H1 (cell line): ENCODE data around the gene RFLNA. TPM values are rescaled to one million over a fixed set of nuclear protein-coding genes. Genes with fewer than 3 reads are reported as not detected.

Experiments used
- CTCF ChIA-PET: fragments of 300-600 bp; sonication (Branson Sonifier 250); formaldehyde crosslinking; loops from one replicate; lab custom pipeline; 2021; ENCODE audit not compliant: partially characterized antibody; lab: Charles Lee
- POLR2A ChIA-PET: fragments of 300-600 bp; sonication (Branson Sonifier 250); formaldehyde crosslinking; loops from one replicate; lab custom pipeline; 2021; ENCODE audit warnings: inconsistent platforms; ENCODE audit not compliant: partially characterized antibody; lab: Charles Lee
- DNase-seq, 2 experiments: peaks; one replicate each; pipeline versions ENCODE4 v3.0.0 to v3.0.0-alpha.2; 2010 to 2022; ENCODE audit warnings: low spot score in 2 of 2, low read depth in 1 of 2, mixed read lengths in 1 of 2
- FAIRE-seq: peaks from 2 replicates; lab custom pipeline; 2011; peaks lifted over from hg19 to GRCh38; lab: Jason Lieb, UNC
- H2AFZ ChIP-seq: 2 replicates; pipeline ENCODE4 v1.8.1; 2012; ENCODE audit warnings: low read length, inconsistent platforms
- H2AK5ac ChIP-seq: 2 replicates; pipeline ENCODE4 v1.6.1; 2013; ENCODE audit warnings: low read depth, low read length
- H2BK120ac ChIP-seq: replicated peaks from 2 replicates; pipeline ENCODE3; 2013; ENCODE audit warnings: low read depth, low read length, inconsistent platforms
- H2BK12ac ChIP-seq: 2 replicates; pipeline ENCODE4 v1.6.1; 2013; ENCODE audit warnings: low read depth, low read length
- H2BK15ac ChIP-seq: 2 replicates; pipeline ENCODE4 v1.6.1; 2013; ENCODE audit warnings: low read length
- H2BK20ac ChIP-seq: 2 replicates; pipeline ENCODE4 v1.6.1; 2013; ENCODE audit warnings: low read length
- H2BK5ac ChIP-seq: 2 replicates; pipeline ENCODE4 v1.6.1; 2013; ENCODE audit warnings: low read depth, low read length
- H3K14ac ChIP-seq: 2 replicates; pipeline ENCODE4 v1.6.1; 2013; ENCODE audit warnings: inconsistent platforms; ENCODE audit not compliant: insufficient read length
- H3K18ac ChIP-seq: 2 replicates; pipeline ENCODE4 v1.6.1; 2013; ENCODE audit warnings: low read length; ENCODE audit errors: extremely low read depth
- H3K23ac ChIP-seq: 2 replicates; pipeline ENCODE4 v1.6.1; 2013; ENCODE audit warnings: inconsistent platforms; ENCODE audit not compliant: insufficient read length
- H3K23me2 ChIP-seq: 2 replicates; pipeline ENCODE4 v1.6.1; 2013; ENCODE audit warnings: low read depth, low read length
- H3K27ac ChIP-seq: 2 replicates; pipeline ENCODE4 v1.6.1; 2011; ENCODE audit warnings: low read depth, low read length, inconsistent platforms
- H3K27me3 ChIP-seq, 4 experiments: replicated peaks in 1 of 4; 1 replicate in 1 of 4; 2 replicates in 3 of 4; pipeline versions ENCODE4 v1.6.1 to v1.8.1; 2011 to 2013; ENCODE audit warnings: low read length in 3 of 4, mild to moderate bottlenecking in 3 of 4, inconsistent platforms in 2 of 4, mixed read lengths in 2 of 4, moderate library complexity in 1 of 4; ENCODE audit not compliant: control insufficient read depth in 3 of 4, insufficient read depth in 3 of 4; ENCODE audit errors: extremely low read depth in 1 of 4
- H3K36me3 ChIP-seq, 4 experiments: 2 replicates each; pipeline versions ENCODE4 v1.6.1 to v1.8.1; 2011 to 2013; ENCODE audit warnings: mild to moderate bottlenecking in 4 of 4, low read length in 3 of 4, moderate library complexity in 2 of 4, control low read depth in 1 of 4, inconsistent platforms in 1 of 4; ENCODE audit not compliant: insufficient read depth in 4 of 4, control insufficient read depth in 2 of 4
- H3K4ac ChIP-seq: replicated peaks from 2 replicates; pipeline ENCODE3; 2013; ENCODE audit warnings: low read length, low read depth, mixed read lengths, inconsistent platforms; ENCODE audit not compliant: insufficient read length
- H3K4me1 ChIP-seq, 4 experiments: replicated peaks in 1 of 4; 1 replicate in 1 of 4; 2 replicates in 3 of 4; pipeline versions ENCODE4 v1.6.1 to v1.8.1; 2011 to 2013; ENCODE audit warnings: low read length in 3 of 4, inconsistent platforms in 2 of 4, mixed read lengths in 1 of 4; ENCODE audit not compliant: insufficient read depth in 4 of 4, control insufficient read depth in 3 of 4
- H3K4me2 ChIP-seq, 2 experiments: 2 replicates each; pipeline versions ENCODE4 v1.6.1 to v1.8.1; 2011 to 2013; ENCODE audit warnings: low read depth in 2 of 2, low read length in 2 of 2, control low read depth in 1 of 2, inconsistent platforms in 1 of 2, mild to moderate bottlenecking in 1 of 2; ENCODE audit not compliant: insufficient read depth in 1 of 2
- H3K4me3 ChIP-seq, 4 experiments: fragments of 200-600, 300-600 bp in 1 of 4; sonication (generic), shearing (Covaris generic), sonication (Bioruptor Twin) in 1 of 4; 2 replicates each; pipeline versions ENCODE4 v1.5.1 to v1.8.1; 2011 to 2016; ENCODE audit warnings: low read length in 4 of 4, low read depth in 3 of 4, control low read depth in 2 of 4, inconsistent platforms in 2 of 4, mild to moderate bottlenecking in 2 of 4, mixed read lengths in 1 of 4, moderate library complexity in 1 of 4; ENCODE audit not compliant: insufficient read depth in 2 of 4; ENCODE audit errors: extremely low read depth in 1 of 4
- H3K56ac ChIP-seq: replicated peaks from 2 replicates; pipeline ENCODE3; 2013; ENCODE audit warnings: low read depth, mild to moderate bottlenecking, mixed read lengths, low read length, inconsistent platforms; ENCODE audit not compliant: insufficient read length
- H3K79me1 ChIP-seq: 2 replicates; pipeline ENCODE4 v1.6.1; 2013; ENCODE audit warnings: low read depth, low read length, control low read depth
- H3K79me2 ChIP-seq, 2 experiments: 2 replicates each; pipeline versions ENCODE4 v1.6.1 to v1.8.1; 2012 to 2013; ENCODE audit warnings: low read length in 2 of 2, mild to moderate bottlenecking in 2 of 2, inconsistent platforms in 1 of 2; ENCODE audit not compliant: insufficient read depth in 2 of 2, control insufficient read depth in 1 of 2
- H3K9ac ChIP-seq, 4 experiments: replicated peaks in 1 of 4; 1 replicate in 1 of 4; 2 replicates in 3 of 4; pipeline versions ENCODE4 v1.6.1 to v1.8.1; 2011 to 2013; ENCODE audit warnings: low read depth in 3 of 4, low read length in 3 of 4, control low read depth in 2 of 4, mild to moderate bottlenecking in 2 of 4, moderate library complexity in 2 of 4, inconsistent platforms in 1 of 4; ENCODE audit errors: extremely low read depth in 1 of 4
- H3K9me3 ChIP-seq, 2 experiments: 2 replicates each; pipeline versions ENCODE4 v1.6.1 to v1.8.1; 2012 to 2013; ENCODE audit warnings: mild to moderate bottlenecking in 2 of 2, moderate library complexity in 2 of 2, control low read depth in 1 of 2, inconsistent platforms in 1 of 2, low read depth in 1 of 2, low read length in 1 of 2, mixed read lengths in 1 of 2; ENCODE audit not compliant: insufficient read depth in 2 of 2
- H4K20me1 ChIP-seq, 2 experiments: replicated peaks in 1 of 2; 2 replicates each; pipeline versions ENCODE3 to v1.8.1; 2011 to 2013; ENCODE audit warnings: inconsistent platforms in 2 of 2, low read length in 2 of 2, mild to moderate bottlenecking in 1 of 2; ENCODE audit not compliant: insufficient read depth in 2 of 2, control insufficient read depth in 1 of 2
- H4K5ac ChIP-seq: 2 replicates; pipeline ENCODE4 v1.6.1; 2013; ENCODE audit warnings: low read length, low read depth, mixed read lengths, inconsistent platforms; ENCODE audit not compliant: insufficient read length
- H4K8ac ChIP-seq: 2 replicates; pipeline ENCODE4 v1.8.0; 2013; ENCODE audit warnings: mild to moderate bottlenecking, moderate library complexity, low read length, inconsistent platforms; ENCODE audit not compliant: insufficient read depth; ENCODE audit errors: extremely low read depth
- H4K91ac ChIP-seq: replicated peaks from 2 replicates; pipeline ENCODE3; 2013; ENCODE audit warnings: low read length, mixed read lengths, inconsistent platforms; ENCODE audit not compliant: insufficient read length
- BACH1 ChIP-seq: IDR thresholded peaks from 2 replicates; pipeline ENCODE4 v1.6.1; 2012; ENCODE audit warnings: low read length, improper control_type of control experiment
- CHD2 ChIP-seq: IDR thresholded peaks from 2 replicates; pipeline ENCODE4 v1.6.1; 2012; ENCODE audit warnings: low read length, improper control_type of control experiment
- JUND ChIP-seq: IDR thresholded peaks from 2 replicates; pipeline ENCODE4 v1.6.1; 2011; ENCODE audit warnings: mild to moderate bottlenecking, improper control_type of control experiment, low read length
- MAFK ChIP-seq: IDR thresholded peaks from 2 replicates; pipeline ENCODE4 v1.6.1; 2012; ENCODE audit warnings: low read depth, mild to moderate bottlenecking, improper control_type of control experiment, low read length
- PHF8 ChIP-seq: fragments of 200-600 bp; sonication (generic); conservative IDR thresholded peaks from 2 replicates; pipeline ENCODE4 v1.7.1; 2012; ENCODE audit warnings: low read depth, mild to moderate bottlenecking, inconsistent platforms, low read length, moderate library complexity
- POLR2A ChIP-seq, 2 experiments: IDR thresholded peaks; 1 replicate in 1 of 2; 2 replicates in 1 of 2; pipeline ENCODE4 v1.6.1; 2011; ENCODE audit warnings: low read depth in 2 of 2, low read length in 2 of 2, mild to moderate bottlenecking in 2 of 2; ENCODE audit errors: control extremely low read depth in 1 of 2
- RFX5 ChIP-seq: IDR thresholded peaks from 2 replicates; pipeline ENCODE4 v1.6.1; 2011; ENCODE audit warnings: low read depth, low read length, improper control_type of control experiment, borderline replicate concordance
- SIRT6 ChIP-seq: IDR thresholded peaks from one replicate; pipeline ENCODE4 v1.7.1; 2012; ENCODE audit warnings: low read length, inconsistent platforms
- SRF ChIP-seq: IDR thresholded peaks from 2 replicates; pipeline ENCODE4 v1.6.1; 2011; ENCODE audit warnings: mild to moderate bottlenecking, low read depth, low read length, moderate library complexity
- SUZ12 ChIP-seq: fragments of 200-600 bp; sonication (generic); IDR thresholded peaks from 2 replicates; pipeline ENCODE4 v1.6.1; 2012; ENCODE audit warnings: mild to moderate bottlenecking, inconsistent platforms, low read length, moderate library complexity, mixed read lengths
- TCF12 ChIP-seq: IDR thresholded peaks from 2 replicates; pipeline ENCODE4 v1.6.1; 2011; ENCODE audit warnings: low read depth, mild to moderate bottlenecking, low read length
- TEAD4 ChIP-seq: IDR thresholded peaks from 2 replicates; pipeline ENCODE4 v1.6.1; 2012; ENCODE audit warnings: low read depth, low read length, inconsistent platforms, mixed read lengths
- YY1 ChIP-seq: IDR thresholded peaks from 2 replicates; pipeline ENCODE4 v1.6.1; 2011; ENCODE audit warnings: low read depth, mild to moderate bottlenecking, low read length
- WGBS, 2 experiments: shearing (Covaris generic) in 1 of 2; methylation state at CpG; one replicate each; pipeline versions ENCODE4 v1.1.6 to v1.1.7; 2013 to 2015; ENCODE audit warnings: low lambda C conversion rate in 2 of 2, mixed read lengths in 2 of 2, inconsistent platforms in 1 of 2, low coverage in 1 of 2, missing lambda C conversion rate in 1 of 2; ENCODE audit not compliant: insufficient replicate concordance in 2 of 2, insufficient coverage in 1 of 2, insufficient read length in 1 of 2; ENCODE audit errors: extremely low coverage in 1 of 2, missing lambda C conversion rate in 1 of 2; 5-methylcytosine and 5-hydroxymethylcytosine counted together
- polyA plus RNA-seq, 7 experiments: library from polyadenylated mRNA; depleted of rRNA in 3 of 7; stranded (reverse) in 5 of 7; unstranded in 2 of 7; fragments of >200 nt in 5 of 7; fragments of 200-250 nt in 2 of 7; gene quantifications; 1 replicate in 5 of 7; 2 replicates in 1 of 7; 4 replicates in 1 of 7; pipeline versions ENCODE4 v1.2.1 to v1.2.3, GENCODE V29; 2011 to 2013; ENCODE audit warnings: missing spikeins in 2 of 7, mixed read lengths in 2 of 7
- total RNA-seq: library from RNA; stranded (reverse); fragmentation: NEBNext Ultra II Directional; extraction: Animal tissue kit (Norgen Biotek cat#: 25700); gene quantifications from 2 replicates; pipeline ENCODE4 v1.2.1, GENCODE V29; 2021
- TF ChIP-seq, protein P1 (sequence below): IDR thresholded peaks from 2 replicates; pipeline ENCODE4 v1.6.1; 2011; ENCODE audit warnings: low read depth, mild to moderate bottlenecking, low read length; ENCODE audit not compliant: insufficient read depth

RFLNA gene
- total and polyA plus RNA-seq, 2 of the 8 experiments (the other 6 are each of a cell fraction or from before 2014, with no cell fraction given): 6.4 to 6.6 TPM

DNA sequence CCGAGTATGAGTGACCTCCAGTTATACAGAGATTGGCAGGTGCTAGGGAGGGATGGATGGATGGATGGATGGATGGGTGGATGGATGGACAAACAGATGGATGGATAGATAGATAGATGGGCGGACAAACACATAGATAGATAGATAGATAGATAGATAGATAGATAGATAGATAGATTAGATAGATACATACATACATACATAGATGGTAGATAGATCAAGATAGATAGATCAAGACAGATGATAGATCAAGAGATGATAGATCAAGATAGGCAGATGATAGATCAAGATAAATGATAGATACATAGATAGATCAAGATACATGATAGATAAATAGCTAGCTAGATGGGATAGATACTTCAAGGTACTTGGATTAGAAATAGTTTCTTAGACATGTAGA, 18.6 kb upstream of the RFLNA start:
- peaks cover 0 to 19% (median 6%) of the 10 kb centered on the region in 4 experiments; a peak in 3 of 7 replicates for H3K4me1 ChIP-seq
- CTCF ChIA-PET: interaction anchor here (0.6 to 1.5 kb wide), 5 partner anchors 13 to 371 kb away, joined by 3 to 6 read pairs (median 5); no protein-coding TSS in a partner anchor
- no peak overlapping the region for H2AK5ac ChIP-seq
- TF ChIP-seq SRF (no peak), BACH1 (no peak), MAFK (no peak), TCF12 (no peak), POLR2A (IDR thresholded peaks at IDR 0.05; ENCODE audit: control extremely low read depth in 1 of 2, low read depth in 2 of 2, low read length in 2 of 2) (no peak), SIRT6 (no peak), CHD2 (no peak), JUND (no peak), RFX5 (no peak), PHF8 (no peak), YY1 (no peak), TEAD4 (no peak), SUZ12 (no peak)
- TF ChIP-seq, protein P1, sequence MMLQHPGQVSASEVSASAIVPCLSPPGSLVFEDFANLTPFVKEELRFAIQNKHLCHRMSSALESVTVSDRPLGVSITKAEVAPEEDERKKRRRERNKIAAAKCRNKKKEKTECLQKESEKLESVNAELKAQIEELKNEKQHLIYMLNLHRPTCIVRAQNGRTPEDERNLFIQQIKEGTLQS: no peak
- TF ChIP-seq, all 59 proteins: peak for 0
- 93% methylated on average over 2 of the region's 2 CpGs; no CpG with 5 or more reads in 1 of the 2 experiments for WGBS, 2 experiments
- H3K14ac ChIP-seq: no peak overlapping the region
- no peak overlapping the region for H2BK12ac ChIP-seq
- FAIRE-seq (no peak), DNase-seq (no peak)
- no peak overlapping the region for H3K9ac ChIP-seq
- no peaks in the 10 kb centered on the region for H3K79me1 ChIP-seq
- no peak overlapping the region for H3K27ac ChIP-seq
- H4K20me1 ChIP-seq: no peaks in the 10 kb centered on the region
- no peak overlapping the region for H2BK15ac ChIP-seq
- H3K23me2 ChIP-seq: no peaks in the 10 kb centered on the region
- no peaks in the 10 kb centered on the region for H3K79me2 ChIP-seq
- H3K4ac ChIP-seq: no peak overlapping the region
- no peaks in the 10 kb centered on the region for H3K9me3 ChIP-seq
- no peak overlapping the region for H2BK120ac ChIP-seq
- H3K56ac ChIP-seq: no peak overlapping the region
- no peak overlapping the region for H3K4me2 ChIP-seq
- no peak overlapping the region for H3K4me3 ChIP-seq
- no peak overlapping the region for H2BK5ac ChIP-seq
- no peak overlapping the region for H2AFZ ChIP-seq
- no peak overlapping the region for H4K5ac ChIP-seq
- H4K91ac ChIP-seq: peak overlapping the region; percentile 44
- H3K18ac ChIP-seq: no peak overlapping the region
- no peaks in the 10 kb centered on the region for H3K36me3 ChIP-seq
- H3K23ac ChIP-seq: no peak overlapping the region
- H2BK20ac ChIP-seq: no peak overlapping the region; the same call in 1 of the 2 replicates
- no peaks in the 10 kb centered on the region; a peak in 1 of 7 replicates for H3K27me3 ChIP-seq
- H4K8ac ChIP-seq: no peak overlapping the region
- POLR2A ChIA-PET: no interaction called here
